OCI-LY3 (cell line): ENCODE measurements around the gene MPRIP.

ENCODE experiments used
- CTCF ChIP-seq: fragments of 200-600, 300-600 bp; sonication (generic); IDR thresholded peaks from 2 replicates; pipeline ENCODE4 v1.5.1; 2014; ENCODE audit warnings: antibody characterized with exemption, low read length, low read depth
- EZH2phosphoT487 ChIP-seq: fragments of 200-600 bp; shearing (Covaris generic); IDR thresholded peaks from 2 replicates; pipeline ENCODE4 v1.6.1; 2018; ENCODE audit warnings: antibody characterized with exemption, mixed run types, low read depth

GRCh38 chr17:17042384-17042736, at the start of gene MPRIP:
- TF ChIP-seq CTCF = no peak
- no peak for TF ChIP-seq EZH2phosphoT487
